NCI-H2107 (cell line): ENCODE results near the gene UMOD.

Source experiments
- DNase-seq: peaks from one replicate; lab custom pipeline; 2025; lab: John Stamatoyannopoulos, UW

UMOD gene

DNA sequence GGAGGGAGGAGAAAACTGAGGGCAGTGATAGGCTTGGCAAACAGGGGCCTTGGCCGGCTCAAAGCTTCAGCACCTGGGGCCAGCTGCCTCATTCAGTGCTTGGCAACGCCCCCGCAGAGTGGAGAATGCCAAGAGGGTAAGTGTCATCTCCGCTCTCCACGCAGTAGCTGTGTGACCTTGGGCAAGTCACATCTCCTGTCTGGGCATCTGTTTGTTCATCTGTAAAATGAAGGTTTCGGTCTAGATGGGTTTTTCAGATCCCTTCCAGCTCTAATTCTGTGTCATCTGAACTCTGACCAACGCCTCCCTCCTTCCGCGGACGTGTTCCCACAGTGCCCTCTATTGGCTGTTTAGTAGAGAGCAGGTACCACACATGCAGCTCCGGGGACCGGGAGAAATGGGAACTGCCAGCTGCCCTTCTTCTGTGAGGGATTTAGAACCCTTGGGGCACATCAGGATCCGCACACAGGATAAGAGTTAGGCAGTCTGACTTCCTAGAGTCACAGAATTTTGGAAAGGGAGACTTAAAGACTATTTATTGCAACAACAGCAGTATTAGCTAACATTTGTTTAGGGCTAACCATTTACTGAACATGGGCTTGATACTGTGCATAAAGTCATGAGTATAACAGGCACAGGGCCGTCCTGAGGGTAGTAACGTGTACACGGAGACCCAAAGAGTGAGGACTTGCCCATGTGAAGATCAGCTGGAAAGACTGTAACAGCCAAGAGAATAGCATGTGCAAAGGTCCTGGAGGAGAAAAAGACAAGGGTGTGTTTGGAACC, 52.0 kb downstream of the UMOD start:
- DNase-seq = peak; percentile 63

DNA sequence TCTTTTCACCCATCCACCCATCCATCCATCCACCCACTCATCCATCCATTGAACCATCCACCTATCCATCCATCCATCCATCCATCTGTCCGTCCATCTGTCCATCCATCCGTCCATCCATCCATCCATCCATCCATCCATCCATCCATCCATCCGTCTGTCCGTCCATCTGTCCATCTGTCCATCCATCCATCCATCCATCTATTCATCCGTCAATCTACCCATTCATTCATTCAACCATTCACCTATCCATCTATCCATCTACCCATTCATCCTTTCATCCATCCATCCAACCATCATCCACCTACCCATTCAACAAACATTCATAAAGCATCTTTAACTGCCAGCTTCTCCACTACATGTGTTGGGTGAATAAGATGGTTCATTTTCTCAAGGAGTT, 54.1 kb downstream of the UMOD start:
- DNase-seq = no peak

DNA sequence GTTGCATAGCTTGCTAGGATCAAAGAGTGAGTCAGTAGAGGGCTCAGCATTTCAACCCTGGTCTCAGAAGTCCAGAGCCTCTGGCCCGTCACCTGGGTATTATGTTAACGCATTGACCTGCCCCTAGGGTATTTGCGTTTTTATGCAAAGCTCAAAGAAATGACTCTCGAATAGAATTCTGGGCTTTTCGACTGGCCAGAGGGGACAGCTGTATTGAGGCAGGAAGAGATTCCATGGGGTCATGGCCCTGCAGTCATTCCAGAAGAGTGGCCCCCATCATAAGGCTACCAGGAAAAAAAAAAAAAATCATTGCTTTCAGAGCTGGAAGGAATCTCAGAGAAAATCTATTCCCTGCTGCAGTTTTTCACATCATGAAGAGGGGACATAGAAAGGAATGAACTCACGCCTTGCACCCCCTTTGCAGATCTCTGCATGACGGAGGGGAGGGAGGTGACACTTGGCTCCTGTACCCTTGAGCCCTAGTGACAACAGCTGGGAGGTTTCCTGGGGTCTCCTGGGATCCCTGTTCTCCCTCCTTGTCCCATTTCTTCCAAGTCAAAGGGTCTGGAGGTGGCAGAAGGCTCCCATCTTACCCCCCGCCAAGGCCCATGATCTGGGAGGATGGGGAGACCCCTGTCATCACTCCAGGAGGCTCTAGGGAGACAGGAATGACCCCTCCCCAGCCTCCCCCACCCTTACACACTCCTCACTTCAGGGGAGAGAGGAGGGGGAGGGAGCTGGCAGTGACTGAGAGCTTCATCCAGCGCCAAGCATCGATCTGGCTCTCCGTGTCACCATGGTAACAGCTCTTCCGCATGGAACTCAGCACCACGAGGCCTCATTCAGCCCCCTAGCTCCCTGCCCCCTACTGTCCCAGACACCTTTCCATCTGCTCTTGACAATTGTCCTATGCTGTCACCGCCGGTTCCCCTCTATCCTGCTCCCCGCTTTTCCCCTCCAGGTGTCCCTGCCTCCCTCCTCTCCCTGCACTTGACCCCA, 61.0 kb downstream of the UMOD start:
- no peak for DNase-seq

- DNase-seq = no peak
These were observed 62.9 kb downstream of the UMOD start for GRCh38 chr16:20289571-20289970.

DNA sequence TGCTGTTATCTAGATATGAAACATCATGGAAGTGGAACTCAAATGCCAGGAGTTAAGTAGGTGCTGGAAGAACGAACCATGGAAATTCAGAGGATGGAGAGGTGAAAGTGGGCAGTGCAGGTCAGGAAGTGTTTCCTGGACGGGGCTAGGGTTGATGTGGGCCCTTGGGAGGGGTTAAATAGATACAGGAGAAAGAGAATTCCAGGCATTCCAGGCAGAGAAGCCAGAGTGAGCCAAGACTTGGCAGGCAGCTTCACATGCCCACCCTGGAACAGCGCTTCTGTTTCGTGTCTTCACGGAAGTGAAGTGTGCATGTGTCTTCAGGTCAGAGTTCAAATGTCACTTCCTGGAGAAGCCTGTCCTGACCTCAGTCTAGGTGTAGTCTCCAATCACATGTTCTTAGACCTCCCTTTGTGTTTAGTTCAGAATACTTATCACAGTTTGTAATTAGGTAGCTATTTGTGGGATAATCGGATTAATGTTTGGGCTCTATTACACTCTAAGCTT, 66.5 kb downstream of the UMOD start:
- no peak for DNase-seq
